ENCODE data around the gene NEU4. TPM values are rescaled to one million over a fixed set of nuclear protein-coding genes. Genes with fewer than 3 reads are reported as not detected.

The NEU4 gene
- total and polyA plus RNA-seq, 9 of the 15 experiments (the other 6 are each of a cell fraction or from before 2014, with no cell fraction given), result 0.01 to 0.40 TPM; not detected in 7

- H3K36me3 ChIP-seq (ENCODE audit: control insufficient read depth, insufficient read depth, low read length), result no peaks in the 10 kb centered on the region
- FAIRE-seq, result no peak
- H3K27me3 ChIP-seq (ENCODE audit: control insufficient read depth in 2 of 2, insufficient read depth in 2 of 2, low read length in 2 of 2), result no peaks in the 10 kb centered on the region
- peak overlapping the region; percentile 98; the same call in 2 of the 3 replicates for H3K27ac ChIP-seq (ENCODE audit: extremely low read depth, low read depth, low read length)
- H3K9ac ChIP-seq (ENCODE audit: insufficient read depth in 1 of 2, low read depth in 2 of 2, low read length in 2 of 2), result no peak overlapping the region; a peak in 1 of 4 replicates
- H4K20me1 ChIP-seq (replicated peaks; ENCODE audit: control insufficient read depth, insufficient read depth, low read length), result no peaks in the 10 kb centered on the region
- ChIA-PET POLR2A (interaction anchor here (1.2 kb wide), 1 partner anchor 9 kb away, joined by 4 read pairs; no protein-coding TSS in a partner anchor), CTCF (ENCODE audit: low intra/inter-chr PET ratio) (no interaction called here)
- no peak overlapping the region for H3K4me2 ChIP-seq (ENCODE audit: insufficient read depth, low read length)
- no peak for ATAC-seq
- peaks cover 20 to 59% of the 10 kb centered on the region in 2 experiments for H3K4me1 ChIP-seq (replicated peaks in 1 of 2; ENCODE audit: control insufficient read depth in 2 of 2, insufficient read depth in 2 of 2, low read length in 2 of 2)
- BruUV-seq (replicated peaks), result no TSS peak
- H2AFZ ChIP-seq (ENCODE audit: low read depth, low read length), result no peak overlapping the region
- intact Hi-C loops (cut with micrococcal nuclease), result no loop called here
- H3K79me2 ChIP-seq (ENCODE audit: control insufficient read depth, insufficient read depth, low read length), result peaks cover 3% of the 10 kb centered on the region; the same call in 1 of the 3 replicates
- H3K9me1 ChIP-seq (ENCODE audit: control insufficient read depth, insufficient read depth, low read length), result no peaks in the 10 kb centered on the region
- in situ Hi-C loops (cut with MboI), result no loop called here
- no peak overlapping the region for H3K4me3 ChIP-seq
- DNase-seq (ENCODE audit: extremely low read depth in 1 of 4, low spot score in 3 of 4), result peak in 1 of 4 experiments; percentile 6
- WGBS (ENCODE audit: insufficient coverage, low coverage, missing lambda C conversion rate), result no CpG with 5 or more reads among the region's 109 CpGs
- no peaks in the 10 kb centered on the region; the same call in 1 of the 2 replicates for H3K9me3 ChIP-seq (replicated peaks; ENCODE audit: control insufficient read depth, insufficient read depth, low read depth, low read length)
- TF ChIP-seq KDM2B (CRISPR knock-in tag; IDR thresholded peaks at IDR 0.05) (no peak), ZNF57 (CRISPR knock-in tag; IDR thresholded peaks at IDR 0.05) (no peak), CAMTA2 (CRISPR knock-in tag; conservative IDR thresholded peaks at IDR 0.05) (no peak), CHD2 (IDR thresholded peaks at IDR 0.05; ENCODE audit: low read depth, low read length) (no peak), USF2 (CRISPR knock-in tag; IDR thresholded peaks at IDR 0.05) (no peak), ZNF695 (CRISPR knock-in tag; IDR thresholded peaks at IDR 0.05) (no peak), ZNF507 (tag; conservative IDR thresholded peaks at IDR 0.05) (no peak), FOXK1 (CRISPR knock-in tag; IDR thresholded peaks at IDR 0.05; ENCODE audit: borderline replicate concordance) (no peak), POLR2G (IDR thresholded peaks at IDR 0.05; ENCODE audit: low read depth, low read length) (peak; percentile 34; the same call in 1 of the 2 replicates), NBN (IDR thresholded peaks at IDR 0.05; ENCODE audit: low read depth) (no peak)
- TF ChIP-seq, protein P1, sequence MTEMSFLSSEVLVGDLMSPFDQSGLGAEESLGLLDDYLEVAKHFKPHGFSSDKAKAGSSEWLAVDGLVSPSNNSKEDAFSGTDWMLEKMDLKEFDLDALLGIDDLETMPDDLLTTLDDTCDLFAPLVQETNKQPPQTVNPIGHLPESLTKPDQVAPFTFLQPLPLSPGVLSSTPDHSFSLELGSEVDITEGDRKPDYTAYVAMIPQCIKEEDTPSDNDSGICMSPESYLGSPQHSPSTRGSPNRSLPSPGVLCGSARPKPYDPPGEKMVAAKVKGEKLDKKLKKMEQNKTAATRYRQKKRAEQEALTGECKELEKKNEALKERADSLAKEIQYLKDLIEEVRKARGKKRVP (CRISPR knock-in tag; IDR thresholded peaks at IDR 0.05), result no peak
- TF ChIP-seq, protein P2, sequence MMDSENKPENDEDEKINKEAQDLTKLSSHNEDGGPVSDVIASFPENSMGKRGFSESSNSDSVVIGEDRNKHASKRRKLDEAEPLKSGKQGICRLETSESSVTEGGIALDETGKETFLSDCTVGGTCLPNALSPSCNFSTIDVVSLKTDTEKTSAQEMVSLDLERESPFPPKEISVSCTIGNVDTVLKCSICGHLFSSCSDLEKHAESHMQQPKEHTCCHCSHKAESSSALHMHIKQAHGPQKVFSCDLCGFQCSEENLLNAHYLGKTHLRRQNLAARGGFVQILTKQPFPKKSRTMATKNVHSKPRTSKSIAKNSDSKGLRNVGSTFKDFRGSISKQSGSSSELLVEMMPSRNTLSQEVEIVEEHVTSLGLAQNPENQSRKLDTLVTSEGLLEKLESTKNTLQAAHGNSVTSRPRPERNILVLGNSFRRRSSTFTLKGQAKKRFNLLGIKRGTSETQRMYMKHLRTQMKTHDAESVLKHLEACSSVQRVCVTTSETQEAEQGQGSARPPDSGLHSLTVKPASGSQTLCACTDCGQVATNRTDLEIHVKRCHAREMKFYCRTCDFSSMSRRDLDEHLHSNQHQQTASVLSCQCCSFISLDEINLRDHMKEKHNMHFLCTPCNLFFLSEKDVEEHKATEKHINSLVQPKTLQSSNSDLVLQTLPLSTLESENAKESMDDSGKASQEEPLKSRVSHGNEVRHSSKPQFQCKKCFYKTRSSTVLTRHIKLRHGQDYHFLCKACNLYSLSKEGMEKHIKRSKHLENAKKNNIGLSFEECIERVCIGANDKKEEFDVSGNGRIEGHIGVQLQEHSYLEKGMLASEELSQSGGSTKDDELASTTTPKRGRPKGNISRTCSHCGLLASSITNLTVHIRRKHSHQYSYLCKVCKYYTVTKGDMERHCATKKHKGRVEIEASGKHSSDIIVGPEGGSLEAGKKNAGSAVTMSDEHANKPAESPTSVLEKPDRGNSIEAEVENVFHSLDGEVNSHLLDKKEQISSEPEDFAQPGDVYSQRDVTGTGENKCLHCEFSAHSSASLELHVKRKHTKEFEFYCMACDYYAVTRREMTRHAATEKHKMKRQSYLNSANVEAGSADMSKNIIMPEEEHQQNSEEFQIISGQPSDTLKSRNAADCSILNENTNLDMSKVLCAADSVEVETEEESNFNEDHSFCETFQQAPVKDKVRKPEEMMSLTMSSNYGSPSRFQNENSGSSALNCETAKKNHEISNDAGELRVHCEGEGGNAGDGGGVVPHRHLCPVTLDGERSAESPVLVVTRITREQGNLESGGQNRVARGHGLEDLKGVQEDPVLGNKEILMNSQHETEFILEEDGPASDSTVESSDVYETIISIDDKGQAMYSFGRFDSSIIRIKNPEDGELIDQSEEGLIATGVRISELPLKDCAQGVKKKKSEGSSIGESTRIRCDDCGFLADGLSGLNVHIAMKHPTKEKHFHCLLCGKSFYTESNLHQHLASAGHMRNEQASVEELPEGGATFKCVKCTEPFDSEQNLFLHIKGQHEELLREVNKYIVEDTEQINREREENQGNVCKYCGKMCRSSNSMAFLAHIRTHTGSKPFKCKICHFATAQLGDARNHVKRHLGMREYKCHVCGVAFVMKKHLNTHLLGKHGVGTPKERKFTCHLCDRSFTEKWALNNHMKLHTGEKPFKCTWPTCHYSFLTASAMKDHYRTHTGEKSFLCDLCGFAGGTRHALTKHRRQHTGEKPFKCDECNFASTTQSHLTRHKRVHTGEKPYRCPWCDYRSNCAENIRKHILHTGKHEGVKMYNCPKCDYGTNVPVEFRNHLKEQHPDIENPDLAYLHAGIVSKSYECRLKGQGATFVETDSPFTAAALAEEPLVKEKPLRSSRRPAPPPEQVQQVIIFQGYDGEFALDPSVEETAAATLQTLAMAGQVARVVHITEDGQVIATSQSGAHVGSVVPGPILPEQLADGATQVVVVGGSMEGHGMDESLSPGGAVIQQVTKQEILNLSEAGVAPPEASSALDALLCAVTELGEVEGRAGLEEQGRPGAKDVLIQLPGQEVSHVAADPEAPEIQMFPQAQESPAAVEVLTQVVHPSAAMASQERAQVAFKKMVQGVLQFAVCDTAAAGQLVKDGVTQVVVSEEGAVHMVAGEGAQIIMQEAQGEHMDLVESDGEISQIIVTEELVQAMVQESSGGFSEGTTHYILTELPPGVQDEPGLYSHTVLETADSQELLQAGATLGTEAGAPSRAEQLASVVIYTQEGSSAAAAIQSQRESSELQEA (IDR thresholded peaks at IDR 0.05; ENCODE audit: low read depth), result no peak
These were observed 5.3 kb upstream of the NEU4 start for GRCh38 chr2:241803387-241804325.

Measured in K562 (cell line).